Measurements from ENCODE around the gene TRIO. TPM values are rescaled to one million over a fixed set of nuclear protein-coding genes. Genes with fewer than 3 reads are reported as not detected.

Gene TRIO
- total and polyA plus RNA-seq, 2 of the 8 experiments (the other 6 are each of a cell fraction or from before 2014, with no cell fraction given) = 35.1 to 69.1 TPM

DNA sequence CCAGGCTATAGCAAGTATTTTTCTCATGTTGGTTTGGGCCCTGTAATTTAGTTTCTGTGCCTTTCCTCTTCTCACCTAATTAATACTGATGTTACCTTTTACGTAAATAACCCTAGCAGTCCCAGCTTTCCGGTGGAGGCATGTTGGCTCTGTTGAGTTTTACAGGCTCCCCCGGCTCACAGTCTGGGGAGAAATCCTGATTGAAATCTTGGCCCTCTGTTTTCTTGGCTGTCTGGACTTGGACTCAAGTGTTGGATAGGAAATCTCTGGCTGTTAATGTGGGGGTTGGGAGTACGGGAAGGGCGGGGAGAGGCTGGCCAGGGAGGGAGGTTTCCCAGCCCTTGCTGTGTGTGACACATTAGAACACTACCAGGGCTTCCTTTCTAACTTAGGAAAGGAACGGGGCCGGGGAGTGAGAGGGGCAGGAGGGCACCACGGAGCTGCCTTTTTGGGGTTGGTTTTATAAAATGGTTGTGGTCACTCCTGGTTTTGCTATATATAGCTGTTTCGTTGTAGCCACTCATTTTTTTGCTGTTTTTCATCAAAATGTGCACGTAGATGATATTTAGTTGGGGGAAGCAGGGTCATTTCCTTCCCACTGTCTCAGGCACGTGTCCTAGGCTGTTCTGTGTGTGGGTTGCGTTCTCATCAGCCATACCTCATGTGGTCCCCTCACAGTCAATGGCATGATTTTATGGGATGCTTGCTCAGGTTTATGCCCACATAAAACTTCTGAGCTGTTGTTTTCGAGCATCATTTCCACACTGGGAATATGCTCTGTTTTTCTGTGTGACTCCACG is 11.0 kb downstream of the TRIO start (continued):
- TF ChIP-seq KDM1A (IDR thresholded peaks at IDR 0.05; ENCODE audit: borderline replicate concordance, low read length) (no peak), BACH1 (IDR thresholded peaks at IDR 0.05; ENCODE audit: low read length) (no peak), CEBPB (IDR thresholded peaks at IDR 0.05; ENCODE audit: low read depth, low read length) (no peak), SIRT6 (IDR thresholded peaks at IDR 0.05; ENCODE audit: low read length) (no peak), USF2 (IDR thresholded peaks at IDR 0.05; ENCODE audit: low read length) (no peak), KDM4A (IDR thresholded peaks at IDR 0.05; ENCODE audit: low read depth, low read length, severe bottlenecking) (no peak), TBP (IDR thresholded peaks at IDR 0.05; ENCODE audit: low read depth, low read length) (no peak), SP4 (IDR thresholded peaks at IDR 0.05; ENCODE audit: low read length) (no peak)
